Right lung (tissue), 5 donors: ENCODE measurements around the gene SOX6. TPM values are rescaled to one million over a fixed set of nuclear protein-coding genes. Genes with fewer than 3 reads are reported as not detected.
"Not testable (repeated sequence)": the region's sequence is repeated elsewhere in the genome, so short reads cannot be mapped to it uniquely, and the experiment has no call there.

Experiments
- DNase-seq, 2 donors: peaks; one replicate each; pipeline ENCODE4 v3.0.0-alpha.2; 2013
- polyA plus RNA-seq, 5 donors: library from polyadenylated mRNA; unstranded; fragments of 120-200 nt; gene quantifications; one replicate each; pipeline versions ENCODE4 v1.2.1 to v1.2.3, GENCODE V29; 2013; ENCODE audit warnings: inconsistent platforms in 1 of 5, low replicate concordance in 1 of 5; ENCODE audit not compliant: insufficient read length in 5 of 5, insufficient read depth in 1 of 5

Gene SOX6
- polyA plus RNA-seq, 5 donors: 9.5 to 18.8 (median 17.2) TPM

- DNase-seq: no peak
Observed at GRCh38 chr11:16151138-16151537, 205.2 kb downstream of the SOX6 start.

DNA sequence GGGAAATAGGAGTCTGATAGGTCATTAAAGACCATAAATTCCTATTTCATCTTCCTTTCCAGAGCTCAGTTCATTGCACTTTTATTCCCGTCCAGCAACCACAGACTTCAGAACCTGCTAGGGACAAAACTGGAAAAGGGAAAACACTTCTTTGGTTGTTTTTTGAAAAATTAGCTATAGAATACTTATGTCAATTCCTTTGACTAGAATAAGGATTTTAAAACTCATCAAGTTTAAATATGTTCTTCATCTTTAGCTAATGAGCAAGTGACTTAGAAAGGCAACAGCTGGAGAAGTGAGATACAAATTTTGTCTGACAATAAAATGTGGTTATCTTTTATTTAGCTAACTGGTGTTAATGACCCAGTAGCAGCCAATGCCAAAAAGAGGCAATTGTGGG, 206.9 kb downstream of the SOX6 start:
- peak; percentile 57 to 58 for DNase-seq

DNA sequence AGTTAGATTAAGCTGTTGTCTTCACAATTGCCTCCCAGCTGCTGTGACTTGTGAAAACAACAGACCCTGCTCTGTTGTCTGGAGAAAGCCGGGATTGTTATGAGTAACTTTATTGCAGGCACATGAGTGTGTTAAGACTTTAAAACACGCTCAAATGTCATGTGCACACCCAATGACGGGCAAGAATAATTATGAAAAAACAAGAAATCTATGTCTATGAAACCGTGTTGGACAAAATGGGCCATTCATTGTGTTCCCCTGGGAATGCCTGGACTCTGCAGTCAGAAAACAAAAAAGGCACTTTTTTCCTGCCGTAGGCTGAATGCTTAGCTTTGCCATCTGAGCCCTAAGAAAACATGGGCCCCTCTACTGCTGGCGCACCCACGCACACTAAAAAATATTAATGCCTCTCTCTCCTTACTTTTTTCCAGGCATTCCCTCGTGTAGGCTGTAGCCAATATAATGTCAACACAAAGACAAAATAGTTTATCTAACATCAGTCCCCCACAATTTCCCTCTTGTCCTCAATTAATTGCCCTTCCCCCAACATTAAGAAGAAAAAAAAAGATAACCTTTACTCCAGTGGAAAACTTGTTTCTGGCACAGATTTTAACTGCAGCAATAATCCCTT, 207.9 kb downstream of the SOX6 start:
- DNase-seq: peak in 1 of 2 donors; percentile 32

DNA sequence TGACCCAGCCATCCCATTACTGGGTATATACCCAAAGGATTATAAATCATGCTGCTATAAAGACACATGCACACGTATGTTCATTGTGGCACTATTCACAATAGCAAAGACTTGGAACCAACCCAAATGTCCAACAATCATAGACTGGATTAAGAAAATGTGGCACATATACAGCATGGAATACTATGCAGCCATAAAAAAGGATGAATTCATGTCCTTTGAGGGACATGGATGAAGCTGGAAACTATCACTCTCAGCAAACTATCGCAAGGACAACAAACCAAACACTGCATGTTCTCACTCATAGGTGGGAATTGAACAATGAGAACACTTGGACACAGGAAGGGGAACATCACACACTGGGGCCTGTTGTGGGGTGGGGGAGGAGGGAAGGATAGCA, 209.4 kb downstream of the SOX6 start:
- not testable (repeated sequence) for DNase-seq

- not testable (repeated sequence) for DNase-seq
Observed at GRCh38 chr11:16141614-16142013, 214.7 kb downstream of the SOX6 start.

- not testable (repeated sequence) for DNase-seq
Observed at GRCh38 chr11:16141162-16141561, 215.2 kb downstream of the SOX6 start.

GRCh38 chr11:16136792-16137390, 219.5 kb downstream of the SOX6 start:
- DNase-seq: no peak

- DNase-seq: no peak
Observed at GRCh38 chr11:16133867-16134266, 222.5 kb downstream of the SOX6 start.

GRCh38 chr11:16127732-16128131, 228.6 kb downstream of the SOX6 start:
- DNase-seq: no peak

DNA sequence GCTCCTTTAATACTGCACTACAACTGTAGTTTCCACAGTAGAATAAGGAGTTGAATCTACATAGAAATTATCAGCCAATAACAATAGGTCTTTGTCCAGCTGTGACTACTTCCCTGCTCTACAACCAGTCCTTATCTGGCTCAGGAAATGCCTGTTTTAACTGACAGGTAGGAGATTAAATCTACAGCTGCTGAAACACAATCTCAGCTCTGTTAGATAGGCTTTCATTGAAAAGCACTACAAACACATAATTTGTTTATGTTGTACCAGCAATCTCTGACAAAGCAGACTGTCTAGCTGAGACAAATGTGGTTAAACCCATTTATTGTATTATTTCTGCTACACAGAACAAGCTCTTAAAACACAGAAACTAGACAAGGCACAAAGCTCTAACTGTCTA, 230.0 kb downstream of the SOX6 start:
- no peak for DNase-seq

- DNase-seq: no peak
Observed at GRCh38 chr11:16125796-16126195, 230.6 kb downstream of the SOX6 start.

DNA sequence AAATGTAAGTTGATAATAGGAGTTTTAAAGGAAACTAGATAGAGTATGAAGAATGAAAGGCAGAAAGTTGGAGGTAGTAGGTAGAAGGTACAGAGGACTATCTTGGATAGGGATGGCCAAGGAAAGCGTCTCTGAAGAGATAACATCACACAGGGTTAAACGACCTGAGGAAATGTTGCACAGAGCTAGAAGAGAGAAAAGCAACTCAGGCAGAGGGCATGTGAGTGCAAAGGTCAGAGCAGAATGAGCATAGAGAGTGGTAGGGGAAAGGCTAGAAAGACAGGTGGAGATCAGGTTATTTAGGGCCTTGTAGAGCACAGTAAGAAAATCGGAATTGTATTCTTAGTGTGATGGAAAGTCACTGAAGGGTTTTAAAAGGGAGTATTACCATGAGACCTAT, 232.0 kb downstream of the SOX6 start:
- no peak for DNase-seq

- DNase-seq: no peak
Observed at GRCh38 chr11:16121853-16122252, 234.5 kb downstream of the SOX6 start.

- DNase-seq: no peak
Observed at GRCh38 chr11:16120008-16120407, 236.3 kb downstream of the SOX6 start.

DNA sequence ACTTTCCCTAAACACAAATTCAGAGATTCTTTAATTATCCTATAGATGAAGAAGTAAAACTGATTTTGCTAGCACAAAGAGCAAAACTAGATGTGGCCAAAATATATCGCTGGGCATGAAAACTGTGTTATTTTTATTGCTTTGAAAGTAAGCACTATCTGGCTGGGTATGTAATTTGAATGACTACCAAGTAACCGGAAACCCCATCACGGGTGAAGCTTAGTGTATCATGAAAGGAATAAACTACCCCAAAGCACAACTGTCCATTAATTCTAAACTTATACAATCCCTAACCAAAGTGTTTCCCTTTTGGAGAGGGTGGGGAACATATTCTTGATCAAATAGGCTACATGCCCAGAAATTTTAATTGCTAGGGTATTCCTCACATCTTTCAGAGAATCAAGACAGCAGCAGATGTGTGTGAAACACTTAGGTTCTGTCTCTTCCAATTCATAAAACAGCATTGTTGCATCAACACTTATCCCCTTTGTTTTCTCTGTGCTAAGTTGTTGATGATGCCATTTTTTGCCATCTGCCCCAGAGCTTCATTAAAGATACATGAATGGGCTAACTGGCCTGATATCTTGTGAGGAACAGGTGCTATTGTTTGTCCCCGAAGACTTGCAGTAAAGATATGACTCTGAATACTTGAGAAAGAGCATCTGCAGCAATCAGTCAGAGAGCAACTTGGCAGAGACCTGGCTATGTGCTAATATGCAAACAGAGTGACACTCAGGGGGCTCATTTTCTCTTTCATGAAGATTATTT, 238.2 kb downstream of the SOX6 start:
- DNase-seq: no peak

DNA sequence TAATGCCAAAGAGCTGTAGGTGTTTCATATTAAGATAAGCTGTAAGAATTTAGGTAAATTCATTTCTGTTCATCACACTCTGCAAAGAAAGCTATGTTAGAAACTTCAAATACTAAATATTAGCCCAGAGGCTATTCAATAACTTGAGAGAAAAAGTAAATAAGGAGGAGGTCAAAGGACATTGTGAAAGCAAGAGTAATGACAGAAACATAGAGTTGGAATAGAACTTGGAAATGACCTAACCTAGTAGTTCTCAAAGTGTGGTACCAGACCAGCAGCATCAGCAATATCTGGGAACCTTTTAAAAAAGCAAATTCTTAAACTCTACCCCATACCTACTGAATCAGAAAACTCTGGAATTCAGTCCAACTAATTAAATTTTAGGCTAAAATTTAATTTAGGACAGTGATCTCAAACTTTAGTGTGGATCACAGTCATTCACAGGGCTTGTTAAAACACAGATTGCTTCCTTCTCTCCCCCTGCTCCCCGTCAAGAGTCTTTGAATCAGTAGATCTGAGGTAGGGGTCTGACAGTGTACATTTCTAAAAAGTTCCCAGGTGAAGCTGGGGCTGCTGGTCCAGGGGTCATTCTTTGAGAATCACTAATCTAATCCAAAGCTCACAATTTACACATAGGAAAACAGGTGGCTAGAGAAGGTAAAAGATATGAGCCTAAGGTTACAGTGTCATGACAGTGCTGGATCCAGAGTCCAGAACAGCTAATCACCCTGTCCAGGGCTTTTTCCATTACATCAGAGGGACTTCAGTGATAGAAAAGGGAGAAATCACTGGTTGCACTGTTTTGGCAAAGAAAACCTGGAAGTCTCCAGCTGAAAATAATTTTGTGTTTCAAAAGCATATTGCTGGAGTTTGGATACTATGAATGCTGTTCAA, 241.1 kb downstream of the SOX6 start:
- DNase-seq: no peak

- DNase-seq: no peak
Observed at GRCh38 chr11:16114431-16114830, 241.9 kb downstream of the SOX6 start.

- no peak for DNase-seq
Observed at GRCh38 chr11:16111690-16112089, 244.7 kb downstream of the SOX6 start.

DNA sequence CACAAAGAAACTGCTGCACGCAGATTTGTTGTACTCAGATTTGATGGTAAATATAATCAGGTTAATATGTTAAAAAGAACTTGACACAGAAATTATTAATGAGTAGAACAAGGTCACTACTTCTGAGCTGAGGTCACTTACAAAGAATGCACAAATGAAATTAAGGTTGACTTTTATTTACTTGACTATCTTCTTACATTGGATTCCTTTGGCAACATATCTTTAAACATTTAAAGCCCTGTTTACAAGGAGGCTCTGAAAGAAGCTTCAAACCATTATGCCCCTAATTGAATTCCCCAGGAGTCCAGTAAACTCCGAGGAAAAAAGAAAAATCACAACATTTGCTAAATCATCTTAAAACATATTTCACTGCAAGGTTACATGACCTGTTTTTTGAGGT, 245.5 kb downstream of the SOX6 start:
- DNase-seq: no peak

DNA sequence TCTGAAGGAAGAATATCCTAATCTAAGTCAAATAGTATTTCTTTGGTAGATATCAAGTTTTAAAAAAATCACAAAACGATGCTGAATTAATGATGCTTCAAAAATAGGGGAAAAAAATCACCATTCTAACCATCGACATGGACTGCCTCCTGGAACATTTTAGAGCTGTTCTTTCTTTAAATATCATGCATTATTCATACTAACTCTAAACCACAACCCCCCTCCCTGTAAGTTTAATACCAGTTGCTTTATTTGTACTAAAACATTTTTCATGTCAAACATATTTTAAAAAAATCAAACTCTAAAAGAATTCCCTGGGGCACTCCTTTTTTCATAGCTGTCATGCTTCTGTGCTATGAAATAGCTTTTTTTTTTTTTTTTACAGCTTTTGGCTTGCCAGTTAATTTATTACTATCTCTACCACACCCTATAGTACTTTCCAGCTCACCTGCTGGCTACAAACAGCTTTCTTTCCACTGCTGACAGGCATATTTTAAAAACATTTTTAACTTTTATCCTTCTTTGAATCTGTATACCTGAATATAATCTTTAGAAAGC, 256.9 kb downstream of the SOX6 start:
- no peak for DNase-seq

DNA sequence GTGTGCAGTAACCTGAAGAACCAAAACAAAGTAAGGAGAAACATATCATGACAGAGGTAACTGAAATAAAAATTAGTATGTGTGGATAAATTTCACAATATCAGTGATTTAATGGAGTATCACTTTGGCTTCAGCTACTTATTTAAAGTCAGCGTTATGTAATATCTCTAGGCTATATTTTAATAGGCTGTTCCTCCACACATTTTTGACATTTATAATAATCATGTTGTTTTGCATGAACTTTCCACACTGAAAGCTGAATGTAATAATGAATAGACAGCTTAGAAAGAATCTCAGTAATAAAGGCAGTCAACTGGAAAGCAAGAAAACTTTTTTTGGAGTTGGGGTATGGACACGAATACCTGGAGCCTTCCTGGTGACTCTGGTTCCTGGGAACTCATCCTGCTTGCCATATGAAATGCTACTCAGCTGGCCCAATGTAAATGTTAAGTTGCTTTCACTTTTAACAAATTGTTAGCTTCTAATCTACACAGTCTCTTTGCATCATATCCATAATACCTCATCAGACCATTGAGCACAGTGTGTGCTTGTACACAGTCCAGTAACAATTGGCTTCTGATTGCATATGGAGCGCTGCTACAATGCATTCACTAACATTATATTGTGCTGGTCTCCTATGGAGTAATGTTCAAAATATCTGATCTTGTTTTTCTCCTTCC, 257.7 kb downstream of the SOX6 start:
- peak; percentile 61 to 74 for DNase-seq
